SW480 (cell line): ENCODE data around the gene SGPP2.
A peak's percentile ranks its signal among the peaks of the same experiment; 100 is the strongest.
"Not testable (repeated sequence)": the region's sequence is repeated elsewhere in the genome, so short reads cannot be mapped to it uniquely, and the experiment has no call there.

Source experiments
- DNase-seq: peaks from one replicate; pipeline ENCODE4 v3.0.0-alpha.2; 2016; ENCODE audit warnings: low spot score

Gene SGPP2, protein sequence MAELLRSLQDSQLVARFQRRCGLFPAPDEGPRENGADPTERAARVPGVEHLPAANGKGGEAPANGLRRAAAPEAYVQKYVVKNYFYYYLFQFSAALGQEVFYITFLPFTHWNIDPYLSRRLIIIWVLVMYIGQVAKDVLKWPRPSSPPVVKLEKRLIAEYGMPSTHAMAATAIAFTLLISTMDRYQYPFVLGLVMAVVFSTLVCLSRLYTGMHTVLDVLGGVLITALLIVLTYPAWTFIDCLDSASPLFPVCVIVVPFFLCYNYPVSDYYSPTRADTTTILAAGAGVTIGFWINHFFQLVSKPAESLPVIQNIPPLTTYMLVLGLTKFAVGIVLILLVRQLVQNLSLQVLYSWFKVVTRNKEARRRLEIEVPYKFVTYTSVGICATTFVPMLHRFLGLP

DNA sequence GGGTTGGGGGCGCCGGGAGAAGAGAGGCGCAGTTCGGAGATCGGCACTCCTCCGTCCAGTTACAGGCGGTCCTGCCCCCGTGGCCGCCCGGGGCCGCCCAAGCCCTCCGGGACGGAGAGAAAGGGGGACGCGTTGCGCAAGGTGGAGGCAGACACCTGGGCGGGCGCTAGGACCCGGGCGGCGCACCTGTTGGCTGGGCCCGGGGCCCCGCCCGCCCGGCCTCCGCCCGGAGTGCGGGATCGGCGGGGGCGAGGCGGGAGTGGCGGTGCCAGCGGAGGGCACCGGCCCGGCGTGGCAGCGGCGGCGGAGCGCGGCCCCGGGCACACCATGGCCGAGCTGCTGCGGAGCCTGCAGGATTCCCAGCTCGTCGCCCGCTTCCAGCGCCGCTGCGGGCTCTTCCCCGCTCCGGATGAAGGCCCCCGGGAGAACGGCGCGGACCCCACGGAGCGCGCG, at the start of gene SGPP2:
Gene SGPP2 (plus strand): TSS at position 268 of the 453 bp plus-strand sequence. CDS start 60 bp downstream, at position 328.
- peak; percentile 36 for DNase-seq

DNA sequence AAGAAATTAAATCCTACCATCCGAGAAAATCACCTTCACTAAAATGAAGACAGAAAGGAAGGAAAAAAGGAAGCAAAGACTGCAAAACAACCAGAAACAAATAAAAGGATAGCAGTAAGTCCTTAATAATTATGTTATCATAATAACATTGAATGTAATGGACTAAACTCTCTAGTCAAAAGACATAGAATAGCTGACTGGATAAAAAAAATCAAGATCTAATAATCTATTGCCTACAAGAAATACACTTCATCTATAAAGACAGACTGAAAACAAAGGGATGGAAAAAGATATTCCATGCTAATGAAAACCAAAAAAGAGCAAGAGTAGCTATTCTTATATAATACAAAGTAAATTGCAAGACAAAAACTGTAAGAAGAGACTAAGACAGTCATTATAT, 48.5 kb upstream of the SGPP2 start:
- DNase-seq: no peak

DNA sequence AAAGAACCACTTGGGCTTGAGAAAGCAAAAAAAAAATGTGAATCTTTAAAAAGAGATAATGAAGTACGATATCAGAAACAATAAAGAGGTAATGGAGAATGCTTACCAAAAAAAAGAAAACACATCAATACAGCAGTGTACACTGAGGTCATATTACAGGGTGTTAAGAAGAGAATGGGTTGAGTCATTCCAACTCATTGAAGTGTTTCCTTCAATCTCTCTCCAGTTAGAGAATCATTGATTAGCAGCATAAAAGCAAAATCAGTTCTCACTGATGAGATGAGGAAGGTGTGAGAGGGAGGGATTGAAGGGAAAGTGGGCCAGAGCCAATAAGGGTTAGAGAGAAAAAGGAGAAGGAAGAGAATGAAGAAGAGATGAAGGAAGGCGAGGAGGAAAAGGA, 43.9 kb upstream of the SGPP2 start:
- no peak for DNase-seq

DNA sequence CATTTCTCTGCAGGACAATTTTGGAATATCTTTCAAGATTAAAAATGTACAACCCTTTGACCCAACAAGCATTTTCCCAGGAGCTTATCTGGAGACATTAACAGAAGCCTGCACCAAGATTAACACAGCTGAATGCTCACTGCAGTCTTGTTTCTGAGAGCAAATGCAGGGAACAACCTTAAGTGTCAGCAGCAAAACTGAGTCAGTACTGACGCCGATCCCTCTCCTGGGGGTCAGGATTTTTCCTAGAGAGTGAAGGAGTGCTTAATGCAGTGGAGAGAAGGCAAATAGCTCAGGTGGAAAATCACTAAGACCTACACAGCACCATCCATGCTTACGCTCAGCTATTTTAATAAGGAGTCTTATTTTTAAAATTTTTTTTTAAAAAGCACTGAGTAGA, 42.8 kb upstream of the SGPP2 start:
- DNase-seq: no peak

DNA sequence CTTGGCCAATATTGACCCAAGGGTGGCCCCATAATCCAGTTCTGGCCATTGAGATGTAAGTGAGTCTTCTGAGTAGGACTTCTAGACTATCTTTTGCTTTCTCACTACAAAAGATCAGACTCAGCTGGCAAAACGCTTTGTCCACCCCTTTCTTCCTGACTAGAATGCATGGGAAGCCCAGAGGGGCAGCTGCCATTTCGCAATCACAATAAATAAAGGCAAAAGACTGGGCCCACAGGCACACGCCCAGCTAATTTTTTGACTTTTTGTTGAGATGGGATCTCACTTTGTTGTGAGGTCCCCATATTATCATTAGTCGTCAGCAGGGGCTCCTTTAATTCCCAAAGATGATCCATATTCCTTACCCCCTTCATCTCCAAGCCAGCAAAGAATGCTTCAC, 41.1 kb upstream of the SGPP2 start:
- DNase-seq: no peak

DNA sequence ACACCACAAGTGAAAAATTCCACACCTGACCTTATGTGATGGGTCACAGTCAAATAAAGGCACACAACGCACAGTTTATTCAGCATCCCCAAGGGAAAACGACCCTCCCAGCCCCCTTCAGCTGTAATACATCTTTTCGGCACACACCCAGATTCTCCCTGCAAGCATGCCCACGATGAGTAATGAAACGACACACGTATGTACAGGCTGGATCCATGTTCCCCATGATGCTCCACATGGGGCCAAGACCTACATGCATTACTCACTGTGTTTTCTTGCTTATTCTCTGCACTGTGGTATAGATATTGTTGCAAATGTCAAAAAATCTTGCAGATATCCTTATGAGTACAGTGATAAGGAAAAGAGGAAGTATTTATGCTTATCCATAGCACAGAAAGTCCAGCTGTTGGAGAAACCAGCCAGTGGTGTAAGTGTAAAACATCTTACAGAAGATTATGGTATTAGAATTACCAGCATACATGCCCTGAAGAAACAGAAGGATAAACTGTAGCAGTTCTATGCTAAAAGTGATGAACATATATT, 32.5 kb upstream of the SGPP2 start:
- no peak for DNase-seq

DNA sequence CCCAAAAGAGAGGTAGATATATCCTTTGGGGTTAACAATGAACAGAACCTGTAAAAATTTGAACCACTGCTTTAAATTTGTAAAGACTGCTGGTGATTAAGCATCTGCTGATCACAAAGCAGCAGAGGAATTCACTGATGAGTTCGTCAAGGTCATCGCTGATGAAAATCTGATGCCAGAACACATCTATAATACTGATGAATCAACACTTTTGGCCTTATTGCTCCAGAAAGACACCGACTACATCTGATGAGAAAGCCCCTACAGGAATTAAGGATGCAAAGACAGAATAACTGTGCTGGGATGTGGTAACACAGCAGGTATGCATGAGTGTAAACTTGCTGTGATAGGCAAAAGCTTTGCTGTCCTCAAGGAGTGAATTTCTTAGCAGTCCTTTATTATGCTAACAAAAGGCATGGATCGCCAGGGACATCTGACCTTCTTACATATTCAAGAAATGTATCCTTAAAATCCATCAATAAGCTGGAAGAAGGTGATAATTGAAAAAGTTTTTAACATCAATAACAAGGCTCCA, 30.5 kb upstream of the SGPP2 start:
- no peak for DNase-seq

DNA sequence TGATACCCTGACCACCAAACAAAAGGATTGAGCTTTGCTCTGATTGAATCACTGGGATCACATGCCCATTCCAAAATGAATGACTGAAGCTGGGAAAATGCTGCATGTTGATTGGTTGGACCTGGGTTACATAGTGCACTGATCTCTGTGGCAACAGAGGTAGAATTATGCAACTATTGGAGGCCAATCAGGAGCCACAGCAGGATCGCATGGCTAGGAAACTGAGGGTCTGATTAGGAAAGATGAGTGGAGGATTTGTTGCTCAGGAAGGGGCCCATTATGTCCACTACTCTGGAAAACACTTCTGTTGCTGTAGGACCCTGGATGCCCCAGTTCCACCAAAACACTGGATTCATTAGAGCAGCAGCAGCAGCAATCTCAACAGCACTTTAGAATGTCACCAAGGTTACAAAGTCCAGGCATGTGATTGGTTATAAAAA, 25.9 kb upstream of the SGPP2 start:
- DNase-seq: no peak

DNA sequence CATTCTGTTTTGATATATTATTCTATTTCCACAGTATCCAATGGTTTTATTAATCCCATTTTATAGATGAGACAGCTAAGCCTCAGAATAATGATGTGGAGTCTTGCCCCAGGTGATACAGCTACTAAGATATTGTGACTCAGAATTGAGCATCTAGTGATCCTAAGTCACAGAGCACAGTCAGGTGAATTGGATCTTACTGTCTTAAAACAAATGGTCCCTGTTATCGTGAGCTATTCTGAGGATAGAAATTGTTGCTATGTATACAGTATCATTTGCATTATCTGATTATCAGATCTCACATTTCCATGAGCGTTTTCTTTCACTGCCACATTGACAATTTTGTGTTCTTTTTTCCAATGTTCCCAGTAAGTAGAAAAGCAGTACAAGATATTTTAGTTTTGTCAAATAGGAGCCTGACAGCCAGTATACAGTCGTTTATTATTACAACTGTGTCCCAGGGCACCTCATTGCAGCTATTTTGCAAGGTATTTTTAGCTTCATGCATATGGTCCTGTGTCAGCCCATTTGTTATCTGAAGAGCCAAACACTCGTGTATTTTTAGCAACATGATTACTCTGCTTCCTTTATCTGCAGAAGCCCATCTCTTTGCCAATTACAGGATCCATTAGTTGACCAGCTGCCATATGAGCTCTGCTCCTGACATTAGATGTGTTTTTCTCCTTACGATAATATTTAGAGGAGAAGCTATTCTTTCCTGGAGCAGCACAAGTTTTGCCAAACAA, 25.1 kb upstream of the SGPP2 start:
- DNase-seq: no peak

DNA sequence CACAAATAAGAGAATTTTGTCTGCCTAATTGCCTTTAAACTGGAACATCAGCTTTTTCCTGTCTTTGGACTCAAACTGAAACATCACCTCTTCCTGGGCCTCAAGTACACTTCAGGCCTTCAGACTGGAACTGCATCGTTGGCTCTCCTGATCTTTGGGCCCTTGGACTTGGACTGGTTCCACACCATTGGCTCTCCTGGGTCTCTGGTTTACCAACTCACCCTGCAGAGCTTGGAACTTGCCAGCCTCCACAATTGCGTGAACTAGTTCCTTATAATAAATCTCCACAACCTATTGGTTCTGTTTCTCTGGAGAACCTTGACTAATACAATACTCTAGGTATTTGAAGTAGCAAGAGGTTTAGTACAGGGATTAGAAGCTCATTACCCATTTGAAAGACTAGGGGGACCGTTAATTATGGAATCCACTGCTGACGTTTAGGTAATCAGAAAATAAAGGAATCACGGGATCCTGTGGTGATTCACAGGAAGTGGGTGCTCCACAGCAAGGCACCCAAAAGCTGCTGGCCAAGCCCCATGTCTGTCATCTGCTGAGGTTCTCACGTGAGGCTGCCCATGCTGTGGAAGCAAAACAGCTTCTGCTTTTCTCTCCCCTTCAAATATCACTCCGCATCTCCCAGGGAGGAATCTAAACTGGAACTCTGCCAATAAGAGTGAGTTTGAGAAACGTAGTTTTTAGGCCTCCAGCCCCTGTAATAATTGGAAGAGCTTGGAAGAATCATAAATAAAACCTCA, 20.0 kb upstream of the SGPP2 start:
- no peak for DNase-seq

DNA sequence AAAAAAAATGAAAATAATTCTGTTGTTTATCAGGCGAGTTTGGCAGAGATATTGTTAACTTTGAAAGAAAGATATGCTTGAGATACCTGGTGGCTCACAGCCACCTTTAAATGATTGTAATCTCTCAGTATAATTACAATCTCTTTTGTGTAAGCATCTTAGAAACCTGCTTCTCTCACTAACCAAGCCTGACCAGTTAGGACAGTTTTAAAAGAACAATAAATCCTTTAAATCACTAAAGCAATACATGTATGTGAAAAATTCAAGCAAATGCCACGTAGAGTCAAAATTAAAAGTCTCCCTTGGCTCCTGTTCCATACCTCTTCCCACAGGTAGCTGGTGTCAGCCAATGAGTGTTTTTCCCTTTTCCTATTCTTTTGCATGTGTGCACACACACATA, 15.7 kb upstream of the SGPP2 start:
- DNase-seq: no peak

DNA sequence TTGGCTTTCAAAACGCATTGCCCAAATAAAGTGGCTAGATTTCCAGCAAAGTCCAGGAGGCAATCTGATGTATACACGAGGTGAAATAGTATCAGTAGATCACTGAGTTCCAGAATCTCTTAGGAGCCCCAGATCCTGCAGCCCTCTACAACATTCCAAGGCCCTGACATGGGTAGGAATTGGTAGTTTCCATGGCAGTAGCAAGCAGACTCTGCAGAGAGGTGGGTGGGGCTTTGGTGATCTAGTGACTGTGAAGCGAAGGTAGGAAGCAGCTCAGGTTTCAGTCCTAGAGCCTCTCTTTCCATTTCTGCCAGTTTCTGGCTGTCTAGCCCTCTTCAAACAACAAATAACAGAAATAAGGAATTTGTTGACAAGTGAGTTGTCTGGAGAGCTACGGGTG, 13.8 kb upstream of the SGPP2 start:
- DNase-seq: no peak

DNA sequence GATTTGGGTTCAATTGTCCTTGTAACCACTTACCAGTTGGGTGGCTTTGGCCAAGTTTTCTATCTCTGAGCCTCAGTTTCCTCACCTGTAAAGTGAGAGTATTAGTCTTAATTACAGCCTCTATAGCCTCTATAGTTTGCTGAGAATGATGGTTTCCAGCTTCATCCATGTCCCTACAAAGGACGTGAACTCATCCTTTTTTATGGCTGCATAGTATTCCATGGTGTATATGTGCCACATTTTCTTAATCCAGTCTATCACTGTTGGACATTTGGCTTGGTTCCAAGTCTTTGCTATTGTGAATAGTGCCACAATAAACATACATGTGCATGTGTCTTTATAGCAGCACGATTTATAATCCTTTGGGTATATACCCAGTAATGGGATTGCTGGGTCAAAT, 12.0 kb upstream of the SGPP2 start:
- not testable (repeated sequence) for DNase-seq

DNA sequence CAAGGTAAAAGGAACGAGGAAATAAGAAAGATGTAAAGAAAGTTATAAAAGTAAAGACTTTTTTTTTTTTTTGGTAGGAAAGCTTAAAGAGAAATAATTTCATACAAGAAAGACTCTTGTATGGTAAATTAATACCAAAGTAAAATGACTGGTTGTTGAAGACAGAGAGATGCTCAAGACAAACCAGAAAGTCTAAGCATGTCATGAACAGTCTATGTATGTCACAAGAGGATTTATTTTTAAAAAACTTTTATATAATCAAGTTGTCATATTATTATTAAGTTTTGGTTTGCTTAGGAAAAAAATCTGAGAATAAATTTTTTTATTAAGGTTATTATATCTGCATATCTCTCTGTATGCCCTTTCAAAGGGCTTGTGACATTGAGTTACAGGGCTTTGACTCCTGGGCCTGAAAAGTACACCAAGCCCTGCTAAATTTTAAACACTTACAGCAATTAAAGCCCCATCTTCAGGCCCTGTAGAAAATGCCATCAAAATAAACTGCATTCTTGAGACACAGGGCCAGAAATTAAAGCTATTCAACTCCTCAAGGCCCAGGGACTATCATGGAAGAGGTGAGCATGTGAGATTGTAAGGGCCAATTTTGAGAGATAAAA, 10.9 kb upstream of the SGPP2 start:
- DNase-seq: no peak

DNA sequence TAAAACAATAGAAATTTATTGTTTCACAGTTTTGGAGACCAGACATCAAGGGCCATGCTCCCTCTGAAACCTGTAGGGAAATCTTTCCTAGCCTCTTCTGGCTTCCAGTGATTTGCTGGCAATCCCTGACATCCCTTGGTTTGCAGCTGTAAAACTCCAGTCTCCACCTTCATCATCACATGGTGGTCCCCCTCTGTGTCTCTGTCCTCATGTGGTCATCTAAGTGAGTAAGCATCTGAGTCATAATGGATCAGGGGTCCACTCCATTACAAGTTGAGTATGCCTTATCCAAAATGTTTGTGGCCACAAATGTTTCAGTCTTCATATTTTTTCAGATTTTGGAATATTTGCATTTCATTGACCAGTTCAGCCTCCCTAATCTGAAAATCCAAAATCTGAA, 5.6 kb upstream of the SGPP2 start:
- no peak for DNase-seq

DNA sequence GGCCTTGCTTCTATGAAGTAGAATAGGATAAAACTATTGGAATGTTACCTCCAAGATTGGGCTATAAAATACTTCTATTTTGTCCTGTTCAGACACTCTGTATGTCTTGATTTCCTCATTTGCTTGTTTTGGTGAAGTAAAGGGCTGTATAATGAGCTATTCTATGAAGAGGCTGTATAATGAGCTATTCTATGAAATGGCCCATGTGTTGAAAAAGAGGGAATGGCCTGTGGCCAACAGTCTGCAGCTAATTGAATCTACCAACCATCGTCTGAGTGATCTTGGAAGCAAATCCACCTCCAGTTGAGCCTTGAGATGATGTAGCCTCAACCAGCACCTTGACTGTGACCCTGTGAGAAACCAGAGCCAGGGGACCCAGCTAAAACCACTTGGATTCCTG, 3.8 kb upstream of the SGPP2 start:
- DNase-seq: no peak

DNA sequence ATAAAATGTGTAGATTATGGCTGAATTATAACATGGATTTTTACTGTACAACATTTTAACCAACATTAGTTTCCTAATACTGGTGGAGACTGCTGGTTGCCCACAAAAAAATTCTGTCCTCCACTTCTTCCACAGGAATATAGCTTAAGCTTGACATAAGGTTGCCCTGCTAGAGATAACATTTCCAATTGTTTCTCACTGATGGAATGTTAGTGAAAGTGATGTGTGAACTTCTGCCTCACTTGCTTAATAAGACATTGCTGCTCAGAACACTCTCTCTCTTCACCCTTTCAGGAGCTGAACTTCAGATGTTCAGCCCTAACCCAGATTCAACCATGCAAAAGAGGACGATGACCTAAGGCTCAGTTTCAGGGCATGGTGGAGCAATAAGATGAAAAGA, 2.7 kb upstream of the SGPP2 start:
- no peak for DNase-seq

DNA sequence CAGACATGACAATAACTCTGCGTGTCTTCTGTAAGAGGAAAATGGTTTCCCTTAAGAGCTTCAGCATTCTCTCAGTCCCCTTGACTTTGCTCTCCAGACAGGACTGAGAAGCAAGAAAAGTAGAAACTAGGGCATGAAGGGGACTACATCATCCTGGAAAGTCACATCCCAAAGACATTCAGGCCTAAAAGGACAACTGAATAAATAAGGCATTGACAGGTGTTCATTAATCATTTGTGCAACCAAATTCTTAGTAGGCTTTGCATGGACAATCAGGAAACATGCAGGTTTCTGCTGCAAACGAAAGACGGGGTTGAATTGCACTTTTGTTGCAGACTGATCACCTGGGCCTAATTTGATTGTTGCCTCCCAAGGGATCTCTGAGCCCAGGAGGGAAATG, 1.2 kb upstream of the SGPP2 start:
- no peak for DNase-seq

DNA sequence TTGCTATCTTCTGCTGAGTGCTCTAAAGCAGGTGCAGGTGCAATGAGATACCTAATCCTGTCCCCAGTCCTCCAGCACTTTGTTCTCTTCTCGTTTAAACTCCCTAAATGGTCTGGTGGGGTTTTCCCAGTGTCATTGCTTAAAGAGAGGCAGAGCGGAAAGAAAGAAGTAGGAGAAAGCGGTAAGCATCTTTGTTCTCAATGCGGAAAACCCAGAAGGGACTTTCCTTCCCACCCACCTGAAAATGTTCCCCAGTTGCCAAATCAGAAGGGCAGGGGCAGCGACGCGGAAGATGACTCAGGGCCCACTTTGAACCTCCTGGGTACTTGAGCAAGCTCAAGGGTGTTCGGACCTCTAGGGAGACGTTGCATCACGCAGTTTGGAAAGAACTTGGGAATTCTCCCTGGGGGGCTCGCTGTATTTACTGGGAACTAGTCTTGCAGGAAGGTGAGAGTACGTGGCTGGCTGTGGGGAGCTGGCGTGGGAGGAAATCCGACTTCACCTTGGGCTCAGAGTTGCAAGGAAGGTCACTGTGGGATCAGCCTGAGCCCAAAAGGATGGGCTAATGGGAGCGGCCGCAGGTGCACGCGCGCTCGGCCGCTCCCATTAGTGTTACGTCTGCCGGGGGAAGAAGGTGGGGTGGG, 589 bp upstream of the SGPP2 start:
- peak; percentile 32 for DNase-seq

DNA sequence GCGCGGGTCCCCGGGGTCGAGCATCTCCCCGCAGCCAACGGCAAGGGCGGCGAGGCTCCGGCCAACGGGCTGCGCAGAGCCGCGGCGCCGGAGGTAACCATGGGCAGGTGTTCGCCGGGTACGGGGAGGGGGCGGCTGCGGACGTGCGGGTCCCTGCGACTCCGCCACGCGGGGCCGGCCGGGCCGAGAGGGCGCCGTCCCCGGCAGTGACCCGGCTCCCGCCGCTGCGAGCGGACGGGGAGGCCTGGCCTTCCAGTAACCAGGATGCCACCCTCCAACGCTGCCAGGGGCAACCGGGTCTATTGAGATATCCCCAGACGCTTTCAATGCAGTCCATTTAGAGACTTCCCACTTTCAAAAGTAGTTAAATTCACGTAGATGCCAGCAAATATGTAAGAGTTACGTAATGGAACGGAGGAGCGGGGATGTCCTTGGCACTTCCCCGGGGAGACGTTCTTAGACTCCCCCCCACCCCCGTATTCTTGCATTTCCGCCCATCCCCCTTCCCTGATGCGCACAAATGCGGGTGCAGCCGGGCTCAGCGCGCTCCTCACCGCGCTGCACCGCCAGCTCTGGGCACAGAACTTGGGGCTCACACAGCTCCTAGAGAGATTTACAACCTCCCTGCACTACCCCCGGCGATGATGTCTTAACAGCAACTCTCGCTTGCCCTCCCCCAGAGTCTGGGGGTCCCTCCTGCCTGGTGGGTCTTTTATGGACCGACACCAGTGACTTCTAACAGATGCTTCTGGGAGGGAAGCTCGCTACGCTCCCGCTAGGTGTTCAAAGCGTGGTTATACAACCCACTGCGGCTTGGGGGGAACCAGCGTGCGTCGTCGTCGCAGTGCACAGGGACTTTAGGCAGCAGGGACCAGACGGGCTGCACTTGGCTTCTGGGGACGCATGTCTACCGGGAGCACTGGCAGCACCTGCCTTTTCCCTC, 657 bp downstream of the SGPP2 start:
- peak; percentile 31 for DNase-seq
